Measurements from ENCODE around the gene KCNE4.

DNA sequence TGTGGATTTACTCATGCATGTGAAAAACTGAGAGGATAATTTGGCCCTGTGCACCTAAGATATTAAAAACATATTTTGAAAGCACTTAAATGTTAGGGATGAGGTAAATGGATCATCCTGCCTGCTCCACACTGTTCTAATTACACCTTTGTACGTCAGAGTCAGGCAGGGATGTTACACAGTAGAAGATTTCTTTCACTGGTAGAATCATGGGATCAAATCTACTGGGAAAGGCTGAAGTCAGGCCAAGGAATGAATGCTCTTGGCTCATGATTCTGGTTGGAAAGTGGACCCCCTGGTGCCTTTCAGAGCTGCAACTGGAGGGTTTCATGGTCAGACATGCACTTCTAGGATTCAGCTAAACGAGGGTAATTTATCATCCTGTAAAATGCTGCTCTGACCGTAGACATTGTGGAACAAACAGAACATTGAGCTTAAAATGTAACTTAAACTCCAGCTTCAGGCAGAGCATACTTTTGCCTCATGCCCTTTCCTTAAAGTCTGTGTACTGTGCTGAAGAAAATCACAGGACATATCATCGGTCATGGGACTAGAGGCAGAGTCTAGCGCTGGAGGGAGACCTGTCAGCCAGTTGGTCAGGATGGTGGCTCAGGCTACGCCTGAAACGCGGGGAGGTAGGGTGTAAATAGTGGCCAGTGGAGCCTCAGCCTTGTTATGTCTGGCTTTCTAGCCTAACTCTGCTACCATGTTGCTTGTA lies 4.9 kb downstream of the KCNE4 start:
- TF ChIP-seq GATA2 (IDR thresholded peaks at IDR 0.05; ENCODE audit: low read depth, low read length) (no peak), GATA3 (IDR thresholded peaks at IDR 0.05; ENCODE audit: low read depth, low read length) (no peak)
